ENCODE data around the gene C19orf44. TPM values are rescaled to one million over a fixed set of nuclear protein-coding genes. Genes with fewer than 3 reads are reported as not detected.
"Not testable (repeated sequence)": the region's sequence is repeated elsewhere in the genome, so short reads cannot be mapped to it uniquely, and the experiment has no call there.

C19orf44 gene
- total RNA-seq, 1 donor from 2014 or later, result 2.9 TPM

DNA sequence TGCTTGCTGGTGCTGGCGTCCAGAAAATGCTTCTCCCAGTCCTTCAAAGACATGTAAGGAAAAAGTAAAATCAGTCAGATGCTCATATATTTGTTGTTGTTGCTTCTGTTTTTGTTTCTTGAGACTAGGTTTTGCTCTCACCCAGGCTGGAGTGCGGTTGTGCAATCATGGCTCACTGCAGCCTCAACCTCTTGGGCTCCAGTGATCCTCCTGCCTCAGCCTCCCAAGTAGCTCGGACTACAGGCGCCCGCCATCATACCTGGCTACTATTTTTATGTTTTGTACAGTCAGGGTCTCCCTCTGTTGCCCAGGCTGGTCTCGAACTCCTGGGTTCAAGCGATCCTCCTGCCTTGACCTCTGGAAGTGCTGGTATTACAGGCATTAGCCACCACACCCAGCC, 13.4 kb upstream of the C19orf44 start:
- H3K27ac ChIP-seq (replicated peaks), result no peak overlapping the region
- no peaks in the 10 kb centered on the region for H3K9me3 ChIP-seq (replicated peaks)
- intact Hi-C loops (cut with micrococcal nuclease), result no loop called here
- no peak overlapping the region for H3K4me3 ChIP-seq
- no peaks in the 10 kb centered on the region for H3K36me3 ChIP-seq
- H3K27me3 ChIP-seq (ENCODE audit: low read depth), result no peaks in the 10 kb centered on the region
- no peak for DNase-seq
- no peaks in the 10 kb centered on the region for H3K4me1 ChIP-seq
- no peak for TF ChIP-seq CTCF (IDR thresholded peaks at IDR 0.05; ENCODE audit: borderline replicate concordance)

GRCh38 chr19:16486476-16486875, 9.7 kb upstream of the C19orf44 start:
- H3K4me3 ChIP-seq; H3K27ac ChIP-seq (replicated peaks); H3K4me1 ChIP-seq; DNase-seq; H3K27me3 ChIP-seq (ENCODE audit: low read depth); H3K36me3 ChIP-seq; H3K9me3 ChIP-seq (replicated peaks); intact Hi-C loops (cut with micrococcal nuclease): not testable (repeated sequence)

GRCh38 chr19:16496613-16496983, 404 bp downstream of the C19orf44 start:
- peak; percentile 30 for DNase-seq
- H3K9me3 ChIP-seq (replicated peaks), result no peaks in the 10 kb centered on the region
- H3K27ac ChIP-seq (replicated peaks), result peak overlapping the region; percentile 87
- peaks cover 4% of the 10 kb centered on the region for H3K36me3 ChIP-seq
- no peaks in the 10 kb centered on the region for H3K27me3 ChIP-seq (ENCODE audit: low read depth)
- H3K4me3 ChIP-seq, result peak overlapping the region; percentile 84
- intact Hi-C loops (cut with micrococcal nuclease), result no loop called here
- TF ChIP-seq CTCF (IDR thresholded peaks at IDR 0.05; ENCODE audit: borderline replicate concordance), result no peak
- H3K4me1 ChIP-seq, result peaks cover 12% of the 10 kb centered on the region

DNA sequence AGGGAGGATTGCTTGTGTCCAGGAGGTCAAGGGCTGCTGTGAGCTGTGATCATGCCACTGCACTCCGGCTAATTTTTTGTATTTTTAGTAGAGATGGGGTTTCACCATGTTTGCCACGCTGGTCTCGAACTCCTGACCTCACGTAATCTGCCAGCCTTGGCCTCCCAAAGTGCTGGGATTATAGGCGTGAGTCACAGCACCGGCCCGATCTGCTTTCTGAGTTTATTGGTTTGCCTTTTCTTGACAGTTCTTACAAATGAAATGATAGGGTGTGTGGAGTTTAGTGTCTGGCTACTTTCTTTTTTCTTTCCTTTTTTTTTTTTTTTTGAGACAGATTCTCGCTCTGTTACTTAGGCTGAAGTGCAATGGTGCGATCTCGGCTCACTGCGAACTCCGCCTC, 848 bp downstream of the C19orf44 start:
- Histone ChIP-seq H3K27ac (replicated peaks) (peak overlapping the region; percentile 87), H3K27me3 (ENCODE audit: low read depth) (no peaks in the 10 kb centered on the region), H3K36me3 (peaks cover 7% of the 10 kb centered on the region), H3K4me1 (peaks cover 12% of the 10 kb centered on the region), H3K4me3 (peak overlapping the region; percentile 84), H3K9me3 (replicated peaks) (no peaks in the 10 kb centered on the region)
- TF ChIP-seq CTCF (IDR thresholded peaks at IDR 0.05; ENCODE audit: borderline replicate concordance), result no peak
- intact Hi-C loops (cut with micrococcal nuclease), result no loop called here
- no peak for DNase-seq

GRCh38 chr19:16497837-16498236, 1.6 kb downstream of the C19orf44 start:
- H3K9me3 ChIP-seq (replicated peaks), result no peaks in the 10 kb centered on the region
- H3K4me3 ChIP-seq, result no peak overlapping the region
- no peak for DNase-seq
- peaks cover 12% of the 10 kb centered on the region for H3K4me1 ChIP-seq
- H3K27ac ChIP-seq (replicated peaks), result no peak overlapping the region
- H3K27me3 ChIP-seq (ENCODE audit: low read depth), result no peaks in the 10 kb centered on the region
- no peak for TF ChIP-seq CTCF (IDR thresholded peaks at IDR 0.05; ENCODE audit: borderline replicate concordance)
- H3K36me3 ChIP-seq, result peaks cover 15% of the 10 kb centered on the region
- intact Hi-C loops (cut with micrococcal nuclease), result no loop called here

DNA sequence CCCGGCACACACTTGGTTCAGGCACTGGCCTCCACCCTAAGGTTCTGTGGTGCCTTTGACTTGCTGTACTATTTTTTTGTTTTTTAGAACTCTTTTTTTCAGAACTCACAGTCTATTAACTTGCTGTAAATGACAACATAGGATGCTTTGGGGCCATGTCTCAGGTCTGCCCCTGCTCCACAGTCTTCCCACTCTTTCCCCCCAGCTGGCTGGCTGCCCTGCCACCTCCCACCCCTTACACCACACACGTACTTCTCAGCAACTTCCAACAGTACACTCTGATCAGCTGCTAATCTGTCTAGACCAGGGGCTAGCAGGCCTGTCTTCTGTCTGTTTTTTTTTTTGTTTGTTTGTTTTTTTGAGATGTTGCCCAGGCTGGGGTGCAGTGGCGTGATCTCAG, 8.1 kb downstream of the C19orf44 start:
- DNase-seq, result no peak
- no peaks in the 10 kb centered on the region for H3K27me3 ChIP-seq (ENCODE audit: low read depth)
- no peak overlapping the region for H3K4me3 ChIP-seq
- H3K9me3 ChIP-seq (replicated peaks), result no peaks in the 10 kb centered on the region
- no peak for TF ChIP-seq CTCF (IDR thresholded peaks at IDR 0.05; ENCODE audit: borderline replicate concordance)
- H3K4me1 ChIP-seq, result no peaks in the 10 kb centered on the region
- intact Hi-C loops (cut with micrococcal nuclease), result no loop called here
- no peak overlapping the region for H3K27ac ChIP-seq (replicated peaks)
- peaks cover 41% of the 10 kb centered on the region for H3K36me3 ChIP-seq

GRCh38 chr19:16506161-16506560, 10.0 kb downstream of the C19orf44 start:
- peaks cover 56% of the 10 kb centered on the region for H3K36me3 ChIP-seq
- H3K27ac ChIP-seq (replicated peaks); H3K27me3 ChIP-seq (ENCODE audit: low read depth); H3K4me1 ChIP-seq; H3K9me3 ChIP-seq (replicated peaks); H3K4me3 ChIP-seq; intact Hi-C loops (cut with micrococcal nuclease); DNase-seq: not testable (repeated sequence)
